ENCODE data around the gene TSLP. TPM values are rescaled to one million over a fixed set of nuclear protein-coding genes. Genes with fewer than 3 reads are reported as not detected.

TSLP gene
- total and polyA plus RNA-seq, 2 of the 8 experiments (the other 6 are each of a cell fraction or from before 2014, with no cell fraction given) = 0.39 to 1.9 TPM

- no peak for FAIRE-seq
- no peaks in the 10 kb centered on the region for H3K9me3 ChIP-seq (ENCODE audit: insufficient read depth in 2 of 2, low read depth in 1 of 2, low read length in 1 of 2)
- TF ChIP-seq POLR2A (IDR thresholded peaks at IDR 0.05; ENCODE audit: control extremely low read depth in 1 of 2, low read depth in 2 of 2, low read length in 2 of 2) (no peak), SIN3A (conservative IDR thresholded peaks at IDR 0.05 in 1 of 2, IDR thresholded peaks at IDR 0.05 in 1 of 2; ENCODE audit: low read depth in 1 of 2, low read length in 2 of 2) (no peak), CHD2 (IDR thresholded peaks at IDR 0.05; ENCODE audit: low read length) (no peak), CEBPB (IDR thresholded peaks at IDR 0.05; ENCODE audit: low read depth, low read length) (no peak), PHF8 (conservative IDR thresholded peaks at IDR 0.05; ENCODE audit: low read depth, low read length) (no peak), ZNF274 (IDR thresholded peaks at IDR 0.05; ENCODE audit: borderline replicate concordance, extremely low read depth, low read length) (no peak), E2F6 (IDR thresholded peaks at IDR 0.05) (no peak), KDM4A (IDR thresholded peaks at IDR 0.05; ENCODE audit: low read depth, low read length, severe bottlenecking) (no peak), BCL11A (IDR thresholded peaks at IDR 0.05; ENCODE audit: low read depth in 2 of 2, low read length in 2 of 2) (no peak), ATF3 (IDR thresholded peaks at IDR 0.05; ENCODE audit: insufficient read depth, low read depth, low read length) (no peak), JUN (IDR thresholded peaks at IDR 0.05; ENCODE audit: low read depth, low read length) (no peak), SIX5 (IDR thresholded peaks at IDR 0.05; ENCODE audit: low read depth, low read length) (no peak), TEAD4 (IDR thresholded peaks at IDR 0.05; ENCODE audit: low read depth, low read length) (no peak), NANOG (IDR thresholded peaks at IDR 0.05; ENCODE audit: insufficient read depth, low read depth, low read length, poor library complexity, severe bottlenecking) (no peak)
These were observed 42.2 kb downstream of the TSLP start for GRCh38 chr5:111113678-111114077.

More at GRCh38 chr5:111113678-111114077, 42.2 kb downstream of the TSLP start:
- H4K20me1 ChIP-seq (replicated peaks in 1 of 2; ENCODE audit: control insufficient read depth in 1 of 2, insufficient read depth in 2 of 2, low read length in 2 of 2) = no peaks in the 10 kb centered on the region
- H2BK12ac ChIP-seq (ENCODE audit: low read depth, low read length) = no peak overlapping the region
- H3K9ac ChIP-seq (replicated peaks in 1 of 4; ENCODE audit: extremely low read depth in 1 of 4, low read depth in 3 of 4, low read length in 3 of 4) = no peak overlapping the region
- no peak overlapping the region for H3K23ac ChIP-seq (ENCODE audit: insufficient read length)
- no peak overlapping the region for H2BK5ac ChIP-seq (ENCODE audit: low read depth, low read length)
- H3K4me3 ChIP-seq (ENCODE audit: extremely low read depth in 1 of 4, insufficient read depth in 2 of 4, low read depth in 3 of 4, low read length in 4 of 4) = no peak overlapping the region
- no peak overlapping the region for H3K14ac ChIP-seq (ENCODE audit: insufficient read length)
- ChIA-PET POLR2A (ENCODE audit: partially characterized antibody) (no interaction called here), CTCF (ENCODE audit: partially characterized antibody) (interaction anchor here (1.0 to 1.3 kb wide), 2 partner anchors 9 to 42 kb away, joined by 3 to 5 read pairs; no protein-coding TSS in a partner anchor)
- no peak overlapping the region for H4K8ac ChIP-seq (ENCODE audit: extremely low read depth, insufficient read depth, low read length)
- no peak overlapping the region for H3K18ac ChIP-seq (ENCODE audit: extremely low read depth, low read length)
- no peak overlapping the region for H2BK120ac ChIP-seq (replicated peaks; ENCODE audit: low read depth, low read length)
- no peak overlapping the region for H2BK20ac ChIP-seq (ENCODE audit: low read length)
- no peak overlapping the region for H3K4me2 ChIP-seq (ENCODE audit: insufficient read depth in 1 of 2, low read depth in 2 of 2, low read length in 2 of 2)
- H3K36me3 ChIP-seq (ENCODE audit: control insufficient read depth in 2 of 4, insufficient read depth in 4 of 4, low read length in 3 of 4) = peaks cover 2 to 62% (median 13%) of the 10 kb centered on the region in 4 experiments
- no peak overlapping the region for H3K56ac ChIP-seq (replicated peaks; ENCODE audit: insufficient read length, low read depth, low read length)
- H3K79me2 ChIP-seq (ENCODE audit: control insufficient read depth in 1 of 2, insufficient read depth in 2 of 2, low read length in 2 of 2) = peaks cover 0 to 4% of the 10 kb centered on the region in 2 experiments; a peak in 1 of 4 replicates
- no peak overlapping the region for H2AK5ac ChIP-seq (ENCODE audit: low read depth, low read length)
- no peaks in the 10 kb centered on the region for H3K27me3 ChIP-seq (replicated peaks in 1 of 4; ENCODE audit: control insufficient read depth in 3 of 4, extremely low read depth in 1 of 4, insufficient read depth in 3 of 4, low read length in 3 of 4)
- DNase-seq (ENCODE audit: low read depth in 1 of 2, low spot score in 2 of 2) = no peak
- H4K91ac ChIP-seq (replicated peaks; ENCODE audit: insufficient read length, low read length) = no peak overlapping the region
- no peaks in the 10 kb centered on the region for H3K79me1 ChIP-seq (ENCODE audit: low read depth, low read length)
- 91% methylated on average over 3 of the region's 3 CpGs; no CpG with 5 or more reads in 1 of the 2 experiments for WGBS, 2 experiments (ENCODE audit: extremely low coverage in 1 of 2, insufficient coverage in 1 of 2, insufficient read length in 1 of 2, insufficient replicate concordance in 2 of 2, low coverage in 1 of 2, low lambda C conversion rate in 2 of 2, missing lambda C conversion rate in 1 of 2)
- no peak overlapping the region for H3K27ac ChIP-seq (ENCODE audit: low read depth, low read length)
- H2AFZ ChIP-seq (ENCODE audit: low read length) = no peak overlapping the region
- peaks cover 0 to 15% (median 2%) of the 10 kb centered on the region in 4 experiments; a peak in 3 of 7 replicates for H3K4me1 ChIP-seq (replicated peaks in 1 of 4; ENCODE audit: control insufficient read depth in 3 of 4, insufficient read depth in 4 of 4, low read length in 3 of 4)
- no peaks in the 10 kb centered on the region for H3K23me2 ChIP-seq (ENCODE audit: low read depth, low read length)
- no peak overlapping the region for H2BK15ac ChIP-seq (ENCODE audit: low read length)
- H4K5ac ChIP-seq (ENCODE audit: insufficient read length, low read depth, low read length) = no peak overlapping the region
- H3K4ac ChIP-seq (replicated peaks; ENCODE audit: insufficient read length, low read depth, low read length) = no peak overlapping the region
